SW 1271 (cell line): ENCODE data around the gene ARHGAP1.

Experiments
- DNase-seq, 2 experiments: peaks; one replicate each; lab custom pipeline; 2025; lab: John Stamatoyannopoulos, UW

Gene ARHGAP1

GRCh38 chr11:46694072-46694471, 6.3 kb downstream of the ARHGAP1 start:
- DNase-seq = no peak

- DNase-seq = no peak
Observed at GRCh38 chr11:46693597-46694012, 6.8 kb downstream of the ARHGAP1 start.

- DNase-seq = no peak
Observed at GRCh38 chr11:46692450-46692849, 8.0 kb downstream of the ARHGAP1 start.

GRCh38 chr11:46690702-46691101, 9.7 kb downstream of the ARHGAP1 start:
- DNase-seq = no peak

- DNase-seq = no peak
Observed at GRCh38 chr11:46686886-46687795, 13.3 kb downstream of the ARHGAP1 start.

- DNase-seq = no peak
Observed at GRCh38 chr11:46684367-46684766, 16.1 kb downstream of the ARHGAP1 start.

- no peak for DNase-seq
Observed at GRCh38 chr11:46682773-46683752, 17.4 kb downstream of the ARHGAP1 start.

GRCh38 chr11:46681814-46682213, 18.6 kb downstream of the ARHGAP1 start:
- no peak for DNase-seq

- DNase-seq = no peak
Observed at GRCh38 chr11:46680815-46681214, 19.6 kb downstream of the ARHGAP1 start.

GRCh38 chr11:46680164-46680760, 20.2 kb downstream of the ARHGAP1 start:
- DNase-seq = no peak

GRCh38 chr11:46679241-46680163, 20.9 kb downstream of the ARHGAP1 start:
- no peak for DNase-seq

GRCh38 chr11:46678741-46679130, 21.7 kb downstream of the ARHGAP1 start:
- DNase-seq = no peak

GRCh38 chr11:46677991-46678740, 22.3 kb downstream of the ARHGAP1 start:
- no peak for DNase-seq

- DNase-seq = no peak
Observed at GRCh38 chr11:46677169-46677568, 23.2 kb downstream of the ARHGAP1 start.

- DNase-seq = no peak
Observed at GRCh38 chr11:46676436-46677158, 23.8 kb downstream of the ARHGAP1 start.

- DNase-seq = no peak
Observed at GRCh38 chr11:46675949-46676348, 24.5 kb downstream of the ARHGAP1 start.

GRCh38 chr11:46675288-46675851, 25.0 kb downstream of the ARHGAP1 start:
- DNase-seq = no peak

GRCh38 chr11:46674463-46675287, 25.7 kb downstream of the ARHGAP1 start:
- DNase-seq = no peak
